ENCODE measurements around the gene CCDC188. TPM values are rescaled to one million over a fixed set of nuclear protein-coding genes. Genes with fewer than 3 reads are reported as not detected.

Gene CCDC188
- total and polyA plus RNA-seq, 2 donors (not counting 1 experiment from before 2014, with no cell fraction given) = 0.33 to 0.59 TPM

DNA sequence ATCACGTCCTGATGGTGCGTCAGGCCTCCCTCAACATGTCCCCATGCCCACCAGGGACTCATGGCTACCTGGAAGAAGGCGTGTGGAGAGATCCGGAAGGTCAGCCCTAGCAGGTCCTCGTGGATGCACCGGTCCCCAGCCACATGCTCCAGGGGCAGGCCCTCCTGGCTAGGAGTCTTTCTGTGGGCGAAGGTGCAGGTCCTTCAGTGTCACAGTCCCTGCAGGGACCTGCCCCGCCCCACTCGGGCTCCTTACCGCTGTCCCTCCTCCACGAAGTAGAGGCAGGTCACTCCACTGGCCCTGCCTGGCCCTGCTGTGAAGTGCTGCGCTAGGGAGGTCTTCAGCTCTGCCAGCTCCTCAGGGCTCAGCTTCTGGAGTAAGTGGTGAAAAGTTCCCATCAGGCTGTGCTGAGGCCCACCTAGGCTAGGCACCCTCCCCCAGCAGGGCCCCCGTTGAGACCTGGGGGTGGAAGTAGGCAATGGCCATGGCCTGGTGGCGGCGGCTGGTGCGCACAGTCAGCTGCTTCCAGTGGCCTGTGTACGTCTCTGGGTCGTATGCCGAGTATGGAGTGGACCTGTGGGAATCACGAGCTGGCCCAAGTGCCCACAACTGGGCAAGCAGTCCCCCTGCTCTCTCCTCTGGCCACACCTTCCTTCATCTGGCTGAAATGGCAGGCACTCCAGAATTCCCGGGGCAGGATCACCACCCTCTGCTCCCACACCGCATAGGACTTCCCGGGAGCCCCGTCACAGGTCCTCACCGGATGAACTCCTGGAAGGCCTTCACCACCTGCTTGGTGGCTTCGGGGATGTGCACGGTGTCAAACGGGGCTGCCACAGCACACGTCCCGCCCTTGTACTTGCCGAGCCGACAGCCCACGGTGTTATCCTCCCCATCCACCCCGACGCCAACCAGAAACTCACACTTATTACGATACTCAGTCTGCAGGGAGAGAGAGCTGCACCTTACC, 36.1 kb downstream of the CCDC188 start:
- Histone ChIP-seq H3K4me1 (ENCODE audit: control insufficient read depth, extremely low read depth, insufficient read depth, low read length) (peaks cover 9% of the 10 kb centered on the region), H2AFZ (ENCODE audit: low read length) (no peak overlapping the region), H3K4me2 (ENCODE audit: extremely low read depth, insufficient read depth, low read length) (no peak overlapping the region), H3K27me3 (ENCODE audit: control insufficient read depth, insufficient read depth, low read length) (no peaks in the 10 kb centered on the region), H3K9me3 (ENCODE audit: control insufficient read depth, insufficient read depth, low read depth, low read length) (no peaks in the 10 kb centered on the region), H3K36me3 (ENCODE audit: control insufficient read depth, insufficient read depth, low read length) (peaks cover 40% of the 10 kb centered on the region), H3K9ac (ENCODE audit: insufficient read depth, low read length) (no peak overlapping the region), H3K27ac (ENCODE audit: insufficient read depth, low read length) (no peak overlapping the region), H3K79me2 (ENCODE audit: control insufficient read depth, insufficient read depth, low read length) (peaks cover 47% of the 10 kb centered on the region), H4K20me1 (ENCODE audit: control insufficient read depth, extremely low read depth, insufficient read depth, low read length) (no peaks in the 10 kb centered on the region), H3K4me3 (replicated peaks in 1 of 4; ENCODE audit: control extremely low read depth in 1 of 4, insufficient read depth in 1 of 4, low read depth in 3 of 4, low read length in 4 of 4) (no peak overlapping the region)
- DNase-seq (ENCODE audit: low read depth in 2 of 2) = no peak
- TF ChIP-seq, protein P1, sequence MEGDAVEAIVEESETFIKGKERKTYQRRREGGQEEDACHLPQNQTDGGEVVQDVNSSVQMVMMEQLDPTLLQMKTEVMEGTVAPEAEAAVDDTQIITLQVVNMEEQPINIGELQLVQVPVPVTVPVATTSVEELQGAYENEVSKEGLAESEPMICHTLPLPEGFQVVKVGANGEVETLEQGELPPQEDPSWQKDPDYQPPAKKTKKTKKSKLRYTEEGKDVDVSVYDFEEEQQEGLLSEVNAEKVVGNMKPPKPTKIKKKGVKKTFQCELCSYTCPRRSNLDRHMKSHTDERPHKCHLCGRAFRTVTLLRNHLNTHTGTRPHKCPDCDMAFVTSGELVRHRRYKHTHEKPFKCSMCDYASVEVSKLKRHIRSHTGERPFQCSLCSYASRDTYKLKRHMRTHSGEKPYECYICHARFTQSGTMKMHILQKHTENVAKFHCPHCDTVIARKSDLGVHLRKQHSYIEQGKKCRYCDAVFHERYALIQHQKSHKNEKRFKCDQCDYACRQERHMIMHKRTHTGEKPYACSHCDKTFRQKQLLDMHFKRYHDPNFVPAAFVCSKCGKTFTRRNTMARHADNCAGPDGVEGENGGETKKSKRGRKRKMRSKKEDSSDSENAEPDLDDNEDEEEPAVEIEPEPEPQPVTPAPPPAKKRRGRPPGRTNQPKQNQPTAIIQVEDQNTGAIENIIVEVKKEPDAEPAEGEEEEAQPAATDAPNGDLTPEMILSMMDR (conservative IDR thresholded peaks at IDR 0.05 in 1 of 2, IDR thresholded peaks at IDR 0.05 in 1 of 2; ENCODE audit: low read depth in 1 of 2, low read length in 2 of 2) = no peak
- TF ChIP-seq EZH2 (IDR thresholded peaks at IDR 0.05; ENCODE audit: low read length, missing control alignments) = no peak

GRCh38 chr22:20113551-20114310, 37.1 kb downstream of the CCDC188 start:
- H3K9me3 ChIP-seq (ENCODE audit: control insufficient read depth, insufficient read depth, low read depth, low read length) = no peaks in the 10 kb centered on the region
- H3K4me3 ChIP-seq (replicated peaks in 1 of 4; ENCODE audit: control extremely low read depth in 1 of 4, insufficient read depth in 1 of 4, low read depth in 3 of 4, low read length in 4 of 4) = no peak overlapping the region
- H3K9ac ChIP-seq (ENCODE audit: insufficient read depth, low read length) = no peak overlapping the region
- no peak for TF ChIP-seq EZH2 (IDR thresholded peaks at IDR 0.05; ENCODE audit: low read length, missing control alignments)
- TF ChIP-seq, protein P1 (conservative IDR thresholded peaks at IDR 0.05 in 1 of 2, IDR thresholded peaks at IDR 0.05 in 1 of 2; ENCODE audit: low read depth in 1 of 2, low read length in 2 of 2) = no peak
- no peak for DNase-seq (ENCODE audit: low read depth in 2 of 2)
- peaks cover 5% of the 10 kb centered on the region for H3K4me1 ChIP-seq (ENCODE audit: control insufficient read depth, extremely low read depth, insufficient read depth, low read length)
- H3K27ac ChIP-seq (ENCODE audit: insufficient read depth, low read length) = no peak overlapping the region
- H2AFZ ChIP-seq (ENCODE audit: low read length) = no peak overlapping the region
- no peaks in the 10 kb centered on the region for H3K27me3 ChIP-seq (ENCODE audit: control insufficient read depth, insufficient read depth, low read length)
- H3K36me3 ChIP-seq (ENCODE audit: control insufficient read depth, insufficient read depth, low read length) = peaks cover 44% of the 10 kb centered on the region
- no peaks in the 10 kb centered on the region for H4K20me1 ChIP-seq (ENCODE audit: control insufficient read depth, extremely low read depth, insufficient read depth, low read length)
- peaks cover 37% of the 10 kb centered on the region for H3K79me2 ChIP-seq (ENCODE audit: control insufficient read depth, insufficient read depth, low read length)
- H3K4me2 ChIP-seq (ENCODE audit: extremely low read depth, insufficient read depth, low read length) = no peak overlapping the region

All from fibroblast of lung (primary cell).